Vagina (tissue), 2 donors: ENCODE measurements around the gene TOR2A.

Experiments used
- POLR2A ChIP-seq, 2 donors: fragments of 450-650 bp; IDR thresholded peaks; one replicate each; pipeline ENCODE4 v1.6.1; 2017; ENCODE audit warnings: antibody characterized with exemption in 2 of 2, mild to moderate bottlenecking in 2 of 2, moderate library complexity in 2 of 2
- TF ChIP-seq, protein P1 (sequence below), 3 experiments: fragments of 450-650 bp in 2 of 3; fragments of 200-600 bp in 1 of 3; sonication (generic) in 1 of 3; IDR thresholded peaks; one replicate each; pipeline ENCODE4 v1.5.1; 2017 to 2019; ENCODE audit warnings: antibody characterized with exemption in 3 of 3, mild to moderate bottlenecking in 2 of 3, moderate library complexity in 2 of 3

GRCh38 chr9:127706836-127707241, 28.3 kb downstream of the TOR2A start, which contains the start of gene CFAP157:
- TF ChIP-seq, protein P1, sequence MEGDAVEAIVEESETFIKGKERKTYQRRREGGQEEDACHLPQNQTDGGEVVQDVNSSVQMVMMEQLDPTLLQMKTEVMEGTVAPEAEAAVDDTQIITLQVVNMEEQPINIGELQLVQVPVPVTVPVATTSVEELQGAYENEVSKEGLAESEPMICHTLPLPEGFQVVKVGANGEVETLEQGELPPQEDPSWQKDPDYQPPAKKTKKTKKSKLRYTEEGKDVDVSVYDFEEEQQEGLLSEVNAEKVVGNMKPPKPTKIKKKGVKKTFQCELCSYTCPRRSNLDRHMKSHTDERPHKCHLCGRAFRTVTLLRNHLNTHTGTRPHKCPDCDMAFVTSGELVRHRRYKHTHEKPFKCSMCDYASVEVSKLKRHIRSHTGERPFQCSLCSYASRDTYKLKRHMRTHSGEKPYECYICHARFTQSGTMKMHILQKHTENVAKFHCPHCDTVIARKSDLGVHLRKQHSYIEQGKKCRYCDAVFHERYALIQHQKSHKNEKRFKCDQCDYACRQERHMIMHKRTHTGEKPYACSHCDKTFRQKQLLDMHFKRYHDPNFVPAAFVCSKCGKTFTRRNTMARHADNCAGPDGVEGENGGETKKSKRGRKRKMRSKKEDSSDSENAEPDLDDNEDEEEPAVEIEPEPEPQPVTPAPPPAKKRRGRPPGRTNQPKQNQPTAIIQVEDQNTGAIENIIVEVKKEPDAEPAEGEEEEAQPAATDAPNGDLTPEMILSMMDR (IDR thresholded peaks at IDR 0.05), result no peak
- TF ChIP-seq POLR2A (IDR thresholded peaks at IDR 0.05), result no peak
